ENCODE results near the gene TGFBI.

Gene TGFBI

GRCh38 chr5:136004436-136004835 lies 24.4 kb upstream of the TGFBI start:
- no peak for DNase-seq (ENCODE audit: low read depth)

- DNase-seq (ENCODE audit: low read depth): no peak
Observed at GRCh38 chr5:136005476-136005875, 23.3 kb upstream of the TGFBI start.

- no peak for DNase-seq (ENCODE audit: low read depth)
Observed at GRCh38 chr5:136006164-136006563, 22.6 kb upstream of the TGFBI start.

GRCh38 chr5:136006761-136007251 lies 22.0 kb upstream of the TGFBI start:
- no peak for DNase-seq (ENCODE audit: low read depth)

- no peak for DNase-seq (ENCODE audit: low read depth)
Observed at GRCh38 chr5:136007271-136007670, 21.5 kb upstream of the TGFBI start.

GRCh38 chr5:136011414-136012001 lies 17.3 kb upstream of the TGFBI start:
- DNase-seq (ENCODE audit: low read depth): no peak

GRCh38 chr5:136012041-136012804 lies 16.6 kb upstream of the TGFBI start:
- no peak for DNase-seq (ENCODE audit: low read depth)

- DNase-seq (ENCODE audit: low read depth): no peak
Observed at GRCh38 chr5:136013559-136013958, 15.2 kb upstream of the TGFBI start.

- DNase-seq (ENCODE audit: low read depth): no peak
Observed at GRCh38 chr5:136014049-136015002, 14.5 kb upstream of the TGFBI start.

- DNase-seq (ENCODE audit: low read depth): no peak
Observed at GRCh38 chr5:136015003-136015375, 13.8 kb upstream of the TGFBI start.

- DNase-seq (ENCODE audit: low read depth): no peak
Observed at GRCh38 chr5:136015966-136016650, 12.7 kb upstream of the TGFBI start.

- no peak for DNase-seq (ENCODE audit: low read depth)
Observed at GRCh38 chr5:136016945-136017530, 11.8 kb upstream of the TGFBI start.

GRCh38 chr5:136018814-136019783 lies 9.7 kb upstream of the TGFBI start:
- DNase-seq (ENCODE audit: low read depth): no peak

- DNase-seq (ENCODE audit: low read depth): no peak
Observed at GRCh38 chr5:136020001-136020382, 8.8 kb upstream of the TGFBI start.

- DNase-seq (ENCODE audit: low read depth): no peak
Observed at GRCh38 chr5:136020383-136021015, 8.3 kb upstream of the TGFBI start.

GRCh38 chr5:136021016-136021405 lies 7.8 kb upstream of the TGFBI start:
- no peak for DNase-seq (ENCODE audit: low read depth)

GRCh38 chr5:136022965-136023364 lies 5.8 kb upstream of the TGFBI start:
- no peak for DNase-seq (ENCODE audit: low read depth)

- DNase-seq (ENCODE audit: low read depth): no peak
Observed at GRCh38 chr5:136023958-136024541, 4.7 kb upstream of the TGFBI start.

GRCh38 chr5:136025900-136026299 lies 2.9 kb upstream of the TGFBI start:
- no peak for DNase-seq (ENCODE audit: low read depth)

GRCh38 chr5:136026636-136027035 lies 2.2 kb upstream of the TGFBI start:
- no peak for DNase-seq (ENCODE audit: low read depth)
